Ovary (tissue), 3 donors: Measurements from ENCODE around the gene NCS1.

Experiments
- CTCF ChIP-seq, 3 donors: fragments of 450-650 bp in 2 of 3; fragments of 200-600 bp in 1 of 3; IDR thresholded peaks; one replicate each; pipeline versions ENCODE4 v1.5.1 to v1.8.0; 2016 to 2022; ENCODE audit warnings: antibody characterized with exemption in 3 of 3, mild to moderate bottlenecking in 1 of 3
- POLR2A ChIP-seq: fragments of 450-650 bp; IDR thresholded peaks from one replicate; pipeline ENCODE4 v1.6.1; 2017; ENCODE audit warnings: antibody characterized with exemption, mild to moderate bottlenecking, moderate library complexity
- donor health status: DM: no; HTN: no; CAD: no.

DNA sequence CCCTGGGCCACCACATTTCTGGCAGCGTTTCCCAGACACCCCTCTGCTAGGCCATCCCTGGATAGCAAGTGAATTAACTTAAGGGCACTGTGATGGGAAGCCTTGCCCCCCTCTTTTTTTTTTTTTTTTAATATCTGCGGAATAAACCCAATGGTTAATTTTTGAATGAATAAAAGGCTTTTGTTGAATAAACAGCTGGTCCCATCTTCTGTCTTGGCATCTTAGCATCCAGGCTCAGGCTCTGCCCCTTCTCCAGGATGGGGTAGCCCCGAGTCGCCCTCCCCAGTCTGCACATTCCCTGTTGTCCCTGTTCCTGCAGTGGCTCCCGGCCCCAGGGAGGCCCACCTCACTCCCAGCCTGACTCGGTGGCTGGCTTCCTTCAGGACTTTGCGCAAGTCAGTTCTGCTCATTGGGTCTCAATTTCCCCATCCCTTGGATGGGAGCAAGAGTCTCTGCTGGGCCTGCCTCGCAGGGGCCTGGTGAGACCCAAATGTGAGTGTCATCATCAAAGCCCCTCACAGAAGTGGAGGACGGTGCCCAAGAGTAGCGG, 64.3 kb downstream of the NCS1 start:
- TF ChIP-seq CTCF (IDR thresholded peaks at IDR 0.05): no peak
- peak; percentile 0 for TF ChIP-seq POLR2A
